GM18867 (cell line): ENCODE measurements around the gene NAA35.
"Not testable (repeated sequence)": the region's sequence is repeated elsewhere in the genome, so short reads cannot be mapped to it uniquely, and the experiment has no call there.

Source experiments
- ATAC-seq: cut with Tn5 transposase; IDR thresholded peaks from one replicate; pipeline ENCODE4 v1.9.1; 2021; ENCODE audit warnings: mild to moderate bottlenecking, moderate library complexity; ENCODE audit not compliant: unreplicated experiment

Gene NAA35

DNA sequence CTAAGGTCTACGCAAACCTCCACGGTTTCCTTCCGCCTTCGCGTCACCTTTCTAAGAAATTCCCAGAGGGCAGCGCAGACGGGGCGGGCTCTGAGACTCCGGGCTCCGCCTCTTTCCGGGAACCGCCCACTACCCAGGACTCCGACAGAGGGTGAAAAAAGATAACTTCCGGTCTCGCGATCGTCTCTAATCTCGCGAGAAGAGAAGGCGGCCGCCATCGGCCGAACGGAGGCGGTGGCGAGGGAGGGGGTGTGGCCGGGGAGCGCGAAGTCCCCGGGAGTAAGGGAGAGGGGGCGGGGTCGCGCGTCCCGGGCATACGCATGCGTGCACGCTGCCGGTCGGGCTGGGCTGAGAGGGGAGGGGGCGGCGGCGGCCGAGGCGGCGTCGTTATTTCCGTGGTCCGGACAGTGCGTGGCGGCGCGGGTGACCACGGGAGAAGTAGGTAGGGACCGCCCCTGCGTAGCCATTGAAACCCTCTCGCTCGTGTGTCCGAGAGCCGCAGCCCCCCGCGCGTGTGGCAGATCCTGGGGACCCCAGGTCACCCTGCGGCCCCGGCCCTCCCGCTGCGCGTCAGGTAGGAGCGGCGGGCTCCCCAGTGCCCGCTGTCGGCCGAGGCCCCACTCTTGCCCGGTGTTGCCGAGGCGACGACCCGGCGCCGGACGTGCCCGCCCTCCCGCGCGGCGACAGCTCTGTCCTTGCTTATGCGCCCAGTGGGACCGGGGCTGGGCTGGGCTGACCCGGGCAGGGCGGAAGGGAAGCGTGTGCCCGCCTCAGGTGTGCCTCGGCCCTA is at the start of gene NAA35:
NAA35 (plus strand) TSS at position 315 of the 790 bp plus-strand sequence. CDS start 1,014 bp downstream, outside the sequence.
- ATAC-seq: peak; percentile 91

- no peak for ATAC-seq
Observed at GRCh38 chr9:85892401-85892800, 48.5 kb upstream of the NAA35 start.

GRCh38 chr9:85895685-85896084 is 45.3 kb upstream of the NAA35 start:
- peak; percentile 77 for ATAC-seq

DNA sequence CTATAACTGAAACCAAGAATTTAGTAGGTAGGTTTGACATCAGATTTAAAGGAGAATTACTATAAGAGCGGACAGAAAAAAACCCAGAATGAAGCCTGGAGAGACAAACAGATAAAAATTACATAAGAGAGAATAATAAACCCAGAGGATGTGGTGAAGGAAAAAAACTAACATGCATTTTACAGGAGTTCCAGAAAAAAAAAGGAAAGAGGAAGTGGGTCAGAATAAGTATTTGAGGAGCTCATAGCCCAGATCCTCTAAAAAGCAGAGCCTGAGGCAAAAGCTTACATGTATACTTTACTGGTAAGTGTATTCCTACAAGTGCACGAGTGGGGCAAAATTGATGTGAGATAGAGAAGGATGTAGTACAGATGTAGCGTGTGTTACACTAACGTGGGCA is 43.1 kb upstream of the NAA35 start:
- no peak for ATAC-seq

DNA sequence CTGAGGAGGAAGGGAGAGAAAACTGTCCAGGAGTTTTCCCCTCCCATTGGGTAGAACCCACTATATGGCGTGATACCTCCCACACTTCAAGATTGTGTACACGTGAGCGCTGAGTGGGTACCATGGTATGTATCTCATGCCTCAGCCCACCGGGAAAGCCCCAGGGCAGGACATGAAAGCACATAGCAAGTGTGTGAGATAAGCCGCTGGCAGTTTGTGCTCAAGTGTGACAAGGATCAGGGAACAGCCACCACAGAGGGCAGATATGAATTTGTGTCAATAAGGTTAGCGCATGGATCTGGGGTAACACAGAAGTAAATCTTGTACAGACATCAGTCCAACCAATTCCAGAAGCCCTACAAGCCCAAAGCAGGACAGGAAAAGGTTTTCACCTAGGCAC is 42.6 kb upstream of the NAA35 start:
- ATAC-seq: no peak

DNA sequence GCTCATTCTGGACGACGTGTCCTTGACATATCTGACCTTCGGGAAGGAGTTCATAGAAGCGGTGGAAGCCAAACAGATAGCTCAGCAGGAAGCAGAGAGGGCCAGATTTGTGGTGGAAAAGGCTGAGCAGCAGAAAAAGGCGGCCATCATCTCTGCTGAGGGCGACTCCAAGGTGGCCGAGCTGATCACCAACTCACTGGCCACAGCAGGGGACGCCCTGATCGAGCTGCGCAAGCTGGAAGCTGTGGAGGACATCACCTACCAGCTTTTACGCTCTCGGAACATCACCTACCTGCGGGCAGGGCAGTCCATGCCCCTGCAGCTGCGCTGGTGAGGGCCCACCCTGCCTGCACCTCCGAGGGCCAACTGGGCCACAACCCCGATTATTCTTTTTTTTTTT is 41.6 kb upstream of the NAA35 start:
- no peak for ATAC-seq

DNA sequence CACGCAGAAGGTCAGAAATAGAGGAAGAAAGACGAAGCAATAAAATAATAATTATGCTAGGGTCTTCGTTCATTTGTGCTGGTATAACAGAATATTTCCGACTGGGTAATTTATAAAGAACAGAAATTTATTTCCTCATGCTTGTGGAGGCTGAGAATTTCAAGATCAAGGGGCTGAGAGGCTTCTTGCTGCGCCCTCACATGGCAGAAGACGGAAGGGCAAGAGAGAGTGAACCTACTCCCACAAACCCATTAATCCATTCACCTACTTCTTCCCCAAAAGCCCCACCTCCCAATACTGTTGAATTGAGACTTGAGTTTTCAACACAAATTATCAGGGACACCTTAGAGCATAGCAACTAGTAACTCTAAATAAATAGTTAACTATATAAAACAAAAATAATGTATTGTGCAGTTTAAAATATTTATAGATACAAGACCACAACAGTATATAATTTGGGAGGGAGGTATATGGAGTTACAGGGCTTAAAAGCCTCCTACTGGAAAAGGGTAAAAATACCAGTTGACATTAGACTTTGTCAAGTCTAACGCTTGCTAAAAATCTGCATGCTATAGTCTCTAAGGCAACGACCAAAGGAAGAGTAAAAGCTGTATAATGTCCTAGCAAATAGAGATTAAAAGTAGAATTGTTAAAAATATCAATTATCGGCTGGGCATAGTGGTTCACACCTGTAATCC is 40.3 kb upstream of the NAA35 start:
- peak; percentile 38 for ATAC-seq

DNA sequence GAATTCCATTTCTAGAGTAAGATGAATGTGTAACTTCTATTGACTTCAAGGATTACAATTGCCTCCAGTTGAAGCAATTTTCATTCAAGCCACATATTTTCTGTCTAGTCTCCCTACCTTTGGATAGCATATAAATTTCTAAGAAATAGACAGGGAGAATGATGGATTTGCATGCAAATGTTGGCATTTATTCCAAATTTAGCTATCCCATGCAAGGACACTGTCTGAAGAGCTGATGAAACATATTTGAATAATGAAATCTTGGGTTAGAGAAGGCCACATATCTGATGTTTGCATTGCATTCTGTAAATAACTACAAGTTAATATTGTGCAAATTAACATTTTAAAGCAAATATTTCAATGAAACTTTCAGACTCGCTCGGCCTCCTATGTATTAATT is 36.0 kb upstream of the NAA35 start:
- no peak for ATAC-seq

- ATAC-seq: no peak
Observed at GRCh38 chr9:85905957-85906356, 35.0 kb upstream of the NAA35 start.

- no peak for ATAC-seq
Observed at GRCh38 chr9:85909390-85909789, 31.6 kb upstream of the NAA35 start.

DNA sequence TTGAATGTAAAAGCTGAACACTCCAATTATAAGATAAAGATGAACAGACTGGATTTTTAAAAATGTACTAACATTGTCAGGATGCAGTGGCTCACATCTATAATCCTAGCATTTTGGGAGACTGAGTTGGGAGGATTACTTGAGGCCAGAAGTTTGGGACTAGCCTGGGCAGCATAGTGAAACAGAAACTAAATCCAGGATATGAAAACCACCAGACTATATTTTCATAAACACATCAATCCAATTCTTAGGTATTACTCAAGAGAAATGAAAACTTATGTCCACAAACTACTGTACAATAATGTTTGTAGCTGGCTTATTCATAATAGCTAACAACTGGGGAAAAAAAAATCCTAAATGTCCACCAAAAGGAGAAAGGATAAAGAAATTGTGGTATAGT is 26.8 kb upstream of the NAA35 start:
- ATAC-seq: no peak

- no peak for ATAC-seq
Observed at GRCh38 chr9:85917756-85918155, 23.2 kb upstream of the NAA35 start.

DNA sequence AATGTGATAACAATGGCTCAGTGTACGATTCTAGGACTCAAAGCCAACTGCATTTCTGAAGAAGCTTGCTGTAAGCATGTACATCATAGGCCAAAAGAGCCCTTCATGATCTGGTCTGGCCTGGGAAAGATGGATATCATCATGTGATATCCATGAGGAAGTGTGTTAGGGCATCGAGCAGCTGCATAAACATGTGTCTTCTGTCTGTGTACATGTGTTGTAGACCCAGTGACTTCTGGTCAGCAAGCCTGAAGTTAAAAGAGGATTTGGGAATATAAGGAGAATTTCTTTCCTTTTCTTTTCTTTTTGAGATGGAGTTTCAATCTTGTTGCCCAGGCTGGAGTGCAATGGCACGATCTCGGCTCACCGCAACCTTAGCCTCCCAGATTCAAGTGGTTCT is 15.5 kb upstream of the NAA35 start:
- no peak for ATAC-seq

DNA sequence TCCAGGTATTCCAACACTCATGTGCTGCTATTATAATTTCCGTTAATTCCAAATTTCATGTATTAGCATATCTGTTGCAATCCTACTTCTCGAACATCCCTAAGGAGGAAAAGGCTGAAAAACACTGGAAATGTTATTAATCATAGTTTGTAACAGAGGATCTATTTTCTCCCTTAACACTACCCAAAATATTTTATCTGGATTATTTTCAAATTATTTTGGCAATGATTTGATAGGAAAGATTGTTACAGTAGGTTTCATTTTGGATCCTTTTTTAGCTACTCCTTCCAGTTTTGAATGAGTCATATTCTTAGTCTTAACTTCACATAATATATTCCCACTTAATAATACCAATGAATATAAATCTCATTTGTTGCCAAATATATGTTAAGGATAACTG is 13.9 kb upstream of the NAA35 start:
- ATAC-seq: no peak

DNA sequence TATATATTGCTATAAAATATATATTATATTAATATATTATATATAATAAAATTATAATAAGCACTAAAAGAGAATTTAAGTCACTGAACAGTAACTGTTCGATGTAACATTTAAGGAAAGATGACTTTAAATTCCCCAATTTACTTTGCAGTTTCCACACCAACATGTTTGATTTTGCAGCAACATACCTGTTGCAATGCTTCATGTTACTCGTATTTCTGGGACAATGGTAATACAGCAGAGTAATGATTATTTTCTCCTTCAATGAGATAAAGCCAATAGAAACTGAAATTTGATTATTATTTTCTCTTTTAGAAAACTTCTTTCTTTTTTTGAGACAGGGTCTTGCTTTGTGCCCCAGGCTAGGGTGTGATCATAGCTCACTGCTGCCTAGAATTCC is 9.5 kb upstream of the NAA35 start:
- no peak for ATAC-seq

- not testable (repeated sequence) for ATAC-seq
Observed at GRCh38 chr9:85935950-85936349, 5.0 kb upstream of the NAA35 start.

DNA sequence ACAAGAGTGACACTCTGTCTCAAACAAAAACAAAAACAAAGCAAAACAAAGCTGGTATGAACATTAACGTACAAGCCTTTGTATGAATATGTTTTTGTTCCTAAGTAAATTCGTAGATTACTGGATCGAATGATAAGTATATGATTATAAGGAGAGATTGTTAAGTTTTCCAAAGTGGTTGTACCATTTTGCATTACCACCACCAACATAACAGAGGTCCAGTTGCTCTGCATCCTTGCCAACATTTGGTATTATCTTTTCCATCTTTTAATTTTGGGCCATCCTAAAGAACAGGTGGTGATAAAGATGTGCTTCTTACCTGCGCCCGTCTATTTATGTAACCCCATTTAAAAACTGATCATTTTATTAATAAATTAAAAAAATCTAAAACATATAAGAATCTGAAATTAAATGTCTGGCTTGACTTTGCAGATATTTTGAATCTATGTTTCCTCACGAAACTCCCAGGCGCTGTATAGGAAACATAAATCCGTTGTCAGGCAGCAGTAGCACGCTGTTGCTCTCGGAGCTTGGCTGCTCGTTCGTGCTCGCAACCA is 593 bp upstream of the NAA35 start:
- no peak for ATAC-seq

GRCh38 chr9:85941622-85941940 is 635 bp downstream of the NAA35 start:
- no peak for ATAC-seq

GRCh38 chr9:85941966-85942912 is 1.3 kb downstream of the NAA35 start:
- no peak for ATAC-seq

DNA sequence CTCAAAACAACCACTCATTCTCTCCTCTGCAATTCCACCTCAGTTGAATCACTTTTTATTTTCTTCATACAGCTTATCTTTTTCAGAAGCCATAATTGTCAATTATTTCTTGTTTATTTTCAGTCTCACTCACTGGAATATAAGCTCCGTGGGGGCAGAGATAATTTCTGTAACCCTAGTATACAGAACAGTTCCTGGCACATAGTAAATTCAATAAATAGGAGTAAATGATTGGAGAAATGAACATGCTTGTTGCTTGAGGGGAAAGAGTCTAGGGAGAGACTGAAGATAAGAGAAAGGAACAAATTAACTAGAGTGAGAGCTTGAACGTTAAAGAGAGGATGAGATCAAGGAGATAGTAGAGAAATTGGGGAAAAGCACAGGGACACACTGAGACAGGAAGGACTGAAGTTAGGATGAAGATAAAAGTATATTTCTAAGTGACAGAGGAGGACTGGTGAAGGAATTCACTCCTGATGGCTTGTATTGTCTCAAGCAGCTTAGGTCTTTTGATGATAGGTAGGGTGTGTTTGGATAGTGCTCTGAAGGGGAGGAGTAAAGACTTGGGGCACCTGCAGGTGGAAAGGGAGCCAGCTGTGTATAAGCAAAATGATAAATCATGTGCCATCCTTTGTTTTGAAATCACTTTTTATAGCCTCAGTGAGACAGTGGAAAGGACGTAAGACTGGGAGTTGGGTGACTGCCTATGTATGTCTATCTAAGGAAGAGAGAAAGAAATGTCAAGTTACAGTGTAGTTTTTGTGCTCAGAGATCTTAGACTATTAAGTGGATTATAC is 2.2 kb downstream of the NAA35 start:
- ATAC-seq: no peak
